GM21717 (cell line): Measurements from ENCODE around the gene ERG.

Experiments used
- ATAC-seq: cut with Tn5 transposase; IDR thresholded peaks from one replicate; pipeline ENCODE4 v1.9.1; 2021; ENCODE audit warnings: mild to moderate bottlenecking, moderate library complexity; ENCODE audit not compliant: unreplicated experiment

The ERG gene

DNA sequence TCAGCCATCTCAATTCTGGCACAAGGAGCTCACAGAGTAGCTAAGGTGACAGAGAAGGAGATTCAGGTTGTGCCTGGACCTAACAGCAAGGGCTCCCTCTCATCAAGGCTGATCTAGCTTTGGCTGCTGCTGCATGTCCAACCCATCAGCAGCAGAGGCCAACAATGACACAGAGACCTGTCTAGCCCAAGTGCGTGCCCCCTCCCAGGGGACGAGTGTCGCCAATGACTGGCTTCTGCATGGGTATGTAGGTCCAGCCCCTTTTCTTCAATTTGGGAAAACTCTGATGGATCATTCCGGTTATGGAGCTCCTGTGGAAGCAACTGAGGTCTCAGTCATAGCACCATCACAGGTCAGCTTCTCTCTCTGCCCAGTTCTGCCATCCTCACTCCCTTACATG is 158.1 kb downstream of the ERG start:
- no peak for ATAC-seq

DNA sequence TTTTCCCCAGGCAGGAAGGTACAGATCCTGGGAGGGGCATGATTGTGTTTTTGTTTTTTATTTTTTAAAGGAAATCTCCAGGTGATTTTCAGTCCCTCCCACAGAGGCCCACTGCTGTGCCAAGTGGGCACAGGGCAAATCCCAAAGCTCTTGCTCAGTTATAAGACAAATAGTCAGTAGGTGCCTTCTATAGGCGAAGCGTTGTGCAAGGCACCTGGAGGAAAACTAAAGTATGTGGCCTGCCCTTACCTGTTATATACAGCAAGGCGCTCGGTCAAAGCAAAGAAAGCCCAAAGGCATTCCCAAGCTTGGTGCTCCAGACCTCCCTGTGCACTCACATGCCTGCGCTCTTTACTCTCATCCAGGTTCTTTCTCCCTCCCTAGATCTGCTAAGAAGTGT is 160.5 kb downstream of the ERG start:
- no peak for ATAC-seq

- ATAC-seq: no peak
Measured at GRCh38 chr21:38334866-38335265, 163.4 kb downstream of the ERG start.

- no peak for ATAC-seq
Measured at GRCh38 chr21:38333301-38334272, 164.7 kb downstream of the ERG start.

- ATAC-seq: no peak
Measured at GRCh38 chr21:38330666-38331065, 167.6 kb downstream of the ERG start.
